GM21526 (cell line): ENCODE data around the gene SLC9C1.
A peak's percentile ranks its signal among the peaks of the same experiment; 100 is the strongest.
"Not testable (repeated sequence)": the region's sequence is repeated elsewhere in the genome, so short reads cannot be mapped to it uniquely, and the experiment has no call there.

Experiments
- ATAC-seq: cut with Tn5 transposase; IDR thresholded peaks from one replicate; pipeline ENCODE4 v1.9.1; 2021; ENCODE audit warnings: moderate library complexity; ENCODE audit not compliant: unreplicated experiment, low FRiP score

The SLC9C1 gene

GRCh38 chr3:112228786-112229185, 65.2 kb downstream of the SLC9C1 start:
- no peak for ATAC-seq

DNA sequence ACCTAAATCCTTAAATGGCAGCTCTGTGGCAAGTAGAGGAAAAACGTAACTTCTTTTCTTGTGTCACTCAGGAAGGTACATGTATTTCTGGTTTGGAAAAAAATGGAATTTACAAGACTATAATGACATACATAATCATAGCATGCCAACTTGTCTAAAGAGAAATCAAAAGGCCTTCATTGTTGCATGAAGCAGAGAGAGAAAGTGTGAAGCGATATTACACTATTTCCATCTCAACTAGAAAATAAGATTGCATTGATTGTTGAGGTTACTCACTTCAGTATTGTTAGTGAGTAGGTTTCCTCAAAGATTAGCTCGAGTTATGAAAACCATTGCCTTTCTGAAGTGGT, 93.7 kb downstream of the SLC9C1 start:
- ATAC-seq: no peak

DNA sequence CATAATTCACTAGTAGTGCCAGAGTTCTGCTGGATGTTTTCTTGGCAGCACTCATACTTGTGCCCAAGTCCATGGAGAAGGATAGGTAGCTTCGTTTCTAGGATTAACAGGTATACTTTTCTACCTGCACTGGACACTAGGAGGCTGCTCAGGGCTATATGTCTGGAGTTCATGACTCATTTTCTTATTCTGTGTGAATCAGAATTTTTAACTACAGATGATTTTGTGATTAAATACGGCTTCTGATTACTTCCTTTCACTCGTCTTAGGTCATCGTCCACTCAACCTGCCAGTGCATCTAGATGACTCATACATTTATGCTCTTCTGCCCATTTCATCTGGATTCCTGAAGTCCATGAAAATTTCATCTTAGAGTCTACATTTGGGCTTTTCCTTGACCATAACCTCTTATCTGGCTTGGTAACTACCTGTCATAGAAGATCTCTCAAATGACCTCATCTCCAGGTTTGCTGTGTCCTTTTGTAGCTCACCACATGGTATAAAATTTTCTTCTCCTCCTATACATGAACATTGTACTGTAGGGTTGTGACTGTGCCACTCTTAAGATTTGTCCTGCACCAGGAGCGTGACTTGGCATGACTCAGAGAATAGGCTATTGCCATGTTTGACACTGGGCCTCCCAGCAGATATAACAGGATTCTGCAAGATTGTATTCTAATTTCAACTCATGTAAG, 94.2 kb downstream of the SLC9C1 start:
- ATAC-seq: no peak

GRCh38 chr3:112197131-112197530, 96.9 kb downstream of the SLC9C1 start:
- no peak for ATAC-seq

DNA sequence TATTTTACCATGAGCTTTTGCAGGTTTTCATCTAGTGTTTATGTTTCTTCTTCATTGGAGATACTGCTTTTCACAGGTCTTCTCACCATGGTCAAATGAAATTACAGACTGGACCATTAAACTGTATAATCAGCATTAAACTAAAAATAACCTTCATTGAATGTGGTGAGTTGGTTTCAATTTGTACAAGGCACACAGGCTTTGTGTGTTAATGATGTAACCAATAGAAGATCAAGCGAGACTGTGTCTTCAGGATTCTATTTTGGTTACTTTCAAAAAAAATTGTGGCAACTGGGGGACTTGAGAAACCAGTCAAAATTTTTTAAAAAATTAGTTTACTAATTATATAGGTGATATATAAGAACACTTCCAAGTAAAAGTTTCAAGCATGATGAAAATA, 106.7 kb downstream of the SLC9C1 start:
- ATAC-seq: no peak

GRCh38 chr3:112185423-112186035, 108.5 kb downstream of the SLC9C1 start:
- ATAC-seq: not testable (repeated sequence)

- ATAC-seq: no peak
Measured at GRCh38 chr3:112175646-112176045, 118.4 kb downstream of the SLC9C1 start.

GRCh38 chr3:112175037-112175436, 119.0 kb downstream of the SLC9C1 start:
- ATAC-seq: no peak

DNA sequence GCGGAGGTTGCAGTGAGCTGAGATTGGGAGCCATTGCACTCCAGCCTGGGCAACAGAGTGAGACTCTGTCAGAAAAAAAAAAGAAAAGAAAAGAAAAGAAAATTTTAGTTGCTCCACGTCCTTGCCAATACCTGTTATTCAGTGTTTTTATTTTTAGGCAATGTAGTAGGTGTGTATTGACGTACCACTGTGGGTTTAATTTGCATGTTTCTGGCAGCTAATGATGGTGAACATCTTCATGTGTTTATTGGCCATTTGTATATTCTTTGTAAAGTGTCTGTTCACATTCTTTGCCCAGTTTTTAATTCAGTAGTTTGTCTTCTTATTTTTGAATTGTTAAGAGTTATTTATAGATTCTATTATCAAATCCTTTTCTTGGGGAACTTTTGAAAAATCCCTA, 122.9 kb downstream of the SLC9C1 start:
- no peak for ATAC-seq

GRCh38 chr3:112170046-112170445, 124.0 kb downstream of the SLC9C1 start:
- ATAC-seq: no peak

- ATAC-seq: peak; percentile 97
Measured at GRCh38 chr3:112167758-112168157, 126.3 kb downstream of the SLC9C1 start.

GRCh38 chr3:112149136-112149535, 144.9 kb downstream of the SLC9C1 start:
- no peak for ATAC-seq

GRCh38 chr3:112143689-112144088, 150.3 kb downstream of the SLC9C1 start:
- ATAC-seq: no peak

DNA sequence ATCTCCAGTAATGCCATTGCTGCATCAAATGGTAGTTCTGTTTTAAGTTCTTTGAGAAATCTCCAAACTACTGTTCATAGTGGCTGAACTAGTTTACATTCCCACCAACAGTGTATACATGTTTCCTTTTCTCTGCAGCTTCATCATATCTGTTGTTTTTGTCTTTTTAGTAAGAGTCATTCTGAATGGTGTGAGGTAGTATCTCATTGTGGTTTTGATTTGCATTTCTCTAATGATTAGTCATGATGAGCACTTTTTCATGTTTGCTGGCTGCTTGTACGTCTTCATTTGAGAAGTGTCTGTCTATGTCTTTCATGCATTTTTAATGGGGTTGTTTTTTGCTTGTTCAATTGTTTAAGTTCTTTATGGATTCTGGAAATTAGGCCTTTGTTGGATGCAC, 150.8 kb downstream of the SLC9C1 start:
- ATAC-seq: no peak

- no peak for ATAC-seq
Measured at GRCh38 chr3:112141293-112141692, 152.7 kb downstream of the SLC9C1 start.

DNA sequence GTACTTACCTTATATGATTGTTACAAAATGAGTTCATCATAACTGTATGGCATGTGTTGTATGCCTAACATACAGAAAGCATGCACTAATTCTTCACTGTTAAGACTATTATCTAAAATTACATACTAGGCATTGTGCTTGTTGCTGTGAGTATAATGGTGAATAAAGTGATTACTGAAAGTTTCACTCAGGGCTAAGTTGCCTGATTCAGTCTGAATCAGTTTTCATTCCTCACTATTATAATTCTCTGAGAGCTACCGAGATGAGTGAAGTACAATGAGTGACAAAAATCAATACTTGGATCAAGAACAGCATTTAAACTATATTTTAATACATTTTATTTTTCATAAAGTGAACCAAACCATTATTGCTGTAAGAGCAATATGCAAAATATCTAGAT, 153.4 kb downstream of the SLC9C1 start:
- ATAC-seq: no peak

GRCh38 chr3:112138219-112138969, 155.6 kb downstream of the SLC9C1 start:
- no peak for ATAC-seq

- ATAC-seq: no peak
Measured at GRCh38 chr3:112137781-112138180, 156.2 kb downstream of the SLC9C1 start.

DNA sequence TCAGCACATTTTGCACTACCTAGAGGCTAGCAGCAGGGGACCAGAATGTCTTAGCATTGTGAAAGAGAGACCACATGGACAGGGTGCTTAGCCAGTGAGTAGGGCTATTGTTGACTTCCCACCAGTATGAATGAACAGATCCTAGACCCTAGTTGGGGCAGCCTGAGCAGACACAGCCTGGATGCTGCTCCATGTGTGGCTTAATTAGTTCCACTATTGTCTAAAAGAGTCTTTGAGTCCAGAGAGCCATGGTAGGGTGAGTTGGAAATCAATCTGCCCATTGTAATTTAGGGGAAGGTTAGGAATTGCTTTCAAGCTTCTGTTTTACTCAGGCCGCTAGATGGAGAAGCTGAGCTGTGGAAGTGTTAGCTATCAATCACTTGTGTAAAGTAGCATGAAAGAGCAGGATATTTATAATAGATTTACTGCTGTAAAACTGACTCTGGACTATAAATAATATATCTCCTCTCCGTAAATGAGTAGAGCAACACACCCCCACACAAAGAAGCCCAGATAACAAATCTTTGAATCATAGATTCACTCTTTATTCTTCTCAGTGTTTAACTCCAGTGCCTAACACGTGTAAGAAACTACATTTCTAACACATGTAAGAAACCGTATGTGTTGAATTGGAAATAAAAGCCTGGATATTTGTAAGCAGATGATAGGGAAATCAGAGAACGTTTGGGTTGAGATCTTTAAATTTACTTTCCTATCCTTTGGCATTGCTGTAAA, 156.9 kb downstream of the SLC9C1 start:
- no peak for ATAC-seq

DNA sequence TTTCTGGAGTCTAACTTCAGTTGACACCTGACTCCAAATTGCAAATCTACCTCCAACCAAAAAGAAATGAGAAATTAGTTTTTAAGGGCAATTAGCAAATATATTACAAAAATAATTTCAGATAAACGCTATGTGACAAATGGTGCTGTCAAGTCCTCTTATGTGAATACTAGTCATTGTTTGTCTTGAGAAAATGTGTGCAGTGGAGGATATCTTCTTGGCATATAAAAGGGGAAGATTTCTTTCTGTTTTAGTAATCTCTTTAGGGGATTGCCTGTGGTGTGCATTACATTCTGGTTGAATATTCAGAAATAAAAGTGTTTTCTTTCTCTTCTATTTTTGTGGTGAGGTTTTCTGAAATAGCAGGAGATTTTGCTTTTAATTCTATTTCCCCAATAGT, 158.0 kb downstream of the SLC9C1 start:
- no peak for ATAC-seq
